ENCODE measurements around the gene SHOX.

DNA sequence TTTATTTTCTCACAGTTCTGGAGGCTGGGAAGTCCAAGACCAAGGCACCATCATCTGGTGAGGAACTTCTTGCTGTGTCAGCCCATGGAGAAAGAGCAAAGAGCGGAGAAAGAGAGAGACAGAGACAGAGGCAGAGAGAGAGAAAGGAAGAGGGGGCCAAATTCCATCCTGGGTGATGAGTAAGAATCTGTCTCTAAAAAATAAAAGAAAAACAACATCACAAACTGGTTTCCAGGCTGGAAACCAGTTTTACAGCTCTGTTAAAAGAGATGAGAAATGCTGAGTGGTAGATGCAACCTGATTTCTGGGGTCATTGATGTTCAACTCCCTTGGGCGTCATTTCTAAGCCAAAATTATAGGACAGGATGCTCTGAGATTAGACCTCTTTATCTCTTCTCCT is 72.9 kb downstream of the SHOX start:
- TF ChIP-seq, protein P1, sequence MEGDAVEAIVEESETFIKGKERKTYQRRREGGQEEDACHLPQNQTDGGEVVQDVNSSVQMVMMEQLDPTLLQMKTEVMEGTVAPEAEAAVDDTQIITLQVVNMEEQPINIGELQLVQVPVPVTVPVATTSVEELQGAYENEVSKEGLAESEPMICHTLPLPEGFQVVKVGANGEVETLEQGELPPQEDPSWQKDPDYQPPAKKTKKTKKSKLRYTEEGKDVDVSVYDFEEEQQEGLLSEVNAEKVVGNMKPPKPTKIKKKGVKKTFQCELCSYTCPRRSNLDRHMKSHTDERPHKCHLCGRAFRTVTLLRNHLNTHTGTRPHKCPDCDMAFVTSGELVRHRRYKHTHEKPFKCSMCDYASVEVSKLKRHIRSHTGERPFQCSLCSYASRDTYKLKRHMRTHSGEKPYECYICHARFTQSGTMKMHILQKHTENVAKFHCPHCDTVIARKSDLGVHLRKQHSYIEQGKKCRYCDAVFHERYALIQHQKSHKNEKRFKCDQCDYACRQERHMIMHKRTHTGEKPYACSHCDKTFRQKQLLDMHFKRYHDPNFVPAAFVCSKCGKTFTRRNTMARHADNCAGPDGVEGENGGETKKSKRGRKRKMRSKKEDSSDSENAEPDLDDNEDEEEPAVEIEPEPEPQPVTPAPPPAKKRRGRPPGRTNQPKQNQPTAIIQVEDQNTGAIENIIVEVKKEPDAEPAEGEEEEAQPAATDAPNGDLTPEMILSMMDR (IDR thresholded peaks at IDR 0.05) = no peak
- TF ChIP-seq ZFX (IDR thresholded peaks at IDR 0.05; ENCODE audit: borderline replicate concordance) = no peak
